Daoy (cell line): Measurements from ENCODE around the gene ATL3. TPM values are rescaled to one million over a fixed set of nuclear protein-coding genes. Genes with fewer than 3 reads are reported as not detected.
"Not testable (repeated sequence)": the region's sequence is repeated elsewhere in the genome, so short reads cannot be mapped to it uniquely, and the experiment has no call there.

Source experiments
- DNase-seq: peaks from one replicate; pipeline ENCODE4 v3.0.0-alpha.2; 2015; ENCODE audit warnings: low read depth
- total RNA-seq: library from RNA; depleted of rRNA; stranded (reverse); fragments of >200 nt; shearing (Covaris generic); gene quantifications from 2 replicates; pipeline ENCODE4 v1.2.3, GENCODE V29; 2014

The ATL3 gene
- total RNA-seq, 1 experiment from 2014 or later: 44.4 TPM

GRCh38 chr11:63621071-63621470, 50.1 kb downstream of the ATL3 start:
- no peak for DNase-seq

- no peak for DNase-seq
Measured at GRCh38 chr11:63619967-63620366, 51.2 kb downstream of the ATL3 start.

- not testable (repeated sequence) for DNase-seq
Measured at GRCh38 chr11:63617686-63618085, 53.5 kb downstream of the ATL3 start.

- DNase-seq: no peak
Measured at GRCh38 chr11:63616953-63617352, 54.2 kb downstream of the ATL3 start.

GRCh38 chr11:63614136-63614671, 57.0 kb downstream of the ATL3 start, which contains the start of gene PLAAT3:
Gene PLAAT3 (minus strand): TSS chr11:63614433. CDS start chr11:63614014, 419 bp downstream.
- DNase-seq: peak; percentile 73

GRCh38 chr11:63613517-63614135, 57.5 kb downstream of the ATL3 start:
- DNase-seq: peak; percentile 47

GRCh38 chr11:63612181-63612580, 59.0 kb downstream of the ATL3 start:
- no peak for DNase-seq

- DNase-seq: no peak
Measured at GRCh38 chr11:63611395-63611747, 59.8 kb downstream of the ATL3 start.

GRCh38 chr11:63610604-63611394, 60.4 kb downstream of the ATL3 start:
- DNase-seq: peak; percentile 87

- DNase-seq: peak; percentile 70
Measured at GRCh38 chr11:63609971-63610580, 61.1 kb downstream of the ATL3 start.

GRCh38 chr11:63609536-63609935, 61.6 kb downstream of the ATL3 start:
- DNase-seq: peak; percentile 58

GRCh38 chr11:63608353-63609345, 62.5 kb downstream of the ATL3 start:
- DNase-seq: peak; percentile 83

- peak; percentile 21 for DNase-seq
Measured at GRCh38 chr11:63603180-63603518, 68.0 kb downstream of the ATL3 start.

- DNase-seq: not testable (repeated sequence)
Measured at GRCh38 chr11:63602290-63603179, 68.6 kb downstream of the ATL3 start.

GRCh38 chr11:63599211-63600122, 71.7 kb downstream of the ATL3 start:
- peak; percentile 95 for DNase-seq

GRCh38 chr11:63598556-63598955, 72.6 kb downstream of the ATL3 start:
- DNase-seq: no peak

- DNase-seq: peak; percentile 24
Measured at GRCh38 chr11:63595296-63595695, 75.9 kb downstream of the ATL3 start.

GRCh38 chr11:63592975-63593395, 78.2 kb downstream of the ATL3 start:
- DNase-seq: peak; percentile 41
